Fibroblast of skin of scalp (primary cell): ENCODE measurements around the gene PAX7.
"Not testable (repeated sequence)": the region's sequence is repeated elsewhere in the genome, so short reads cannot be mapped to it uniquely, and the experiment has no call there.

Experiments used
- DNase-seq: peaks from one replicate; pipeline ENCODE4 v3.0.0-alpha.2; 2013

PAX7 gene

DNA sequence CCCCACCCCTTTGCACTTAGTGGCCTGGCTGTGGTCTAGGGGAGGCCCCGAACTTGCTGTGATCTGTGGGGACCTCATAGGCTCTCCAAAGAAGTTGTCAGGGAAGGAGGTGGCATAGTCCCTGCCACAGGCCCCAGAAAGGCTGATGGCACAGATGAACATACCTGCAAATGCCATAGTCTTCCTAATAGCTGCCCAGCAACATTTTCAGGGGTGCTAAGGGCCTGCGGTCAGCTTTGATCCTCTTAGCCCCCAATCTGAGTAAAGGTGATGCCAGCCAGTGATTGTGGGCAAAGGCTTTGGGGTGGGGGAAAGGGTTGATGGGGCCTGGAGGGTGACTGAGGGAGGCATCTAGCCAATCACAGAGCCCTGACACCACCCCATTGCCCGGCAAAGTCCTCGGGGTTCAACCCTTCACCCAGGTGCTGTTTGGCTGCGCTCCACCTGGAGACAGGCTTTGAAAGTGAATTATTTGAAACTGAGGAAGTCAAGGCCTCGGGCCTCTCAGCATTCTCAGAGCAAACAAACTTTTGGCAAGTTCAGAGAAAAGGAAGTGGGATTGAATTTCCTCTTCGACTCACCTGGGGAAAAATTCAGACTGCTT lies 35.8 kb downstream of the PAX7 start:
- DNase-seq, result no peak

GRCh38 chr1:18667333-18667732 lies 36.7 kb downstream of the PAX7 start:
- no peak for DNase-seq

DNA sequence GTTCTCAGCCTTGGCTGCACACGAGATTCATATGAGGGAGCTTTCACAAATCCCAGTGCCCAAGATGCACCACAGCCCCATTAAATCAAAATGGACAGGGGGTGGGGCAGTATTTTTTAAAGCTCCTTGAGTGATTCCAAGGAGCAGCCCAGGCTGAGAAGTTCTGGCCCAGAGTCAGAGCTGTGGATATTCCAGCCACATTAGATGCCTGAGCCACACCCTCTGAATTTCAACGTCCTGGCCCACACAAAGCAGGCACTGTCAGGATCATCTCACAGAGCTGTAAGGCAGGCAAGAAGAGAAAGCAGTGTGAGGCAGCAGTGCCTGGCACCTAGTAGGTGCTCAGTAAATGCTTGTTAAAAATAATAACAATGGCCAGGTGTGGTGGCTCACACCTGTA lies 37.4 kb downstream of the PAX7 start:
- DNase-seq, result no peak

DNA sequence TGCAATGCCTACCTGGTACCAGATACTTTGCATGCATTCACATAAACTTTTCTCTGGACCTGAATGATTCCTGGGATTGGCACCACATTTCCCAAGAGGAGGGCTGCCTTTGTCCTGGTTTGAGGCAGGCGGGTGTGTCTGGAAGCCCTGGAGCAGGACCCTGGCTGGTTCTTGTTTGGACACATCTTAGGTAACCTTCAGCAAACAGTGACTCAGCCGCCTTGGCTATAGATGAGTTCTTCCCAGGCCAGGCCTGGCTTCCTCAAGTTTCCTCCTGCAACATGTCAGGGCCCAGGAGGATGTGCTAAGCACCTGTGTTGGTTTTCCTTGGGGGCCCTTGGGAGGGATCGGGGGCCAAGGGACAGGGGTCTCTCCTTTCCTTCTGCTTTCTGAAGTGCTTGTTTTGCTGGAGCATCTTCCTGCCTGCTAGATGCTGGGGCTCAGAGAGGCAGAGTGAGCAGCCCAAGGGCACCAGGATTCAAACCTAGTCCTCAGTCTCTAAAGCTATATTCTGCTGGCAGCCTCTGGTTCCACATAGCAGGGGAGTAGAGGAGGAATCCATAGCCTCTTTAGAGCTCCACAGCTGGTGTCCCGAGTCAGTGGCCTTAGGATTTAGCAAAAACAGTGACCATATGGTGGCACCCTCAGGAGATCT lies 38.2 kb downstream of the PAX7 start:
- no peak for DNase-seq

- no peak for DNase-seq
Measured at GRCh38 chr1:18670121-18670867, 39.6 kb downstream of the PAX7 start.

GRCh38 chr1:18670868-18671225 lies 40.2 kb downstream of the PAX7 start:
- no peak for DNase-seq

- DNase-seq, result no peak
Measured at GRCh38 chr1:18673976-18674375, 43.3 kb downstream of the PAX7 start.

- peak; percentile 13 for DNase-seq
Measured at GRCh38 chr1:18676332-18676781, 45.7 kb downstream of the PAX7 start.

GRCh38 chr1:18681423-18681835 lies 50.8 kb downstream of the PAX7 start:
- peak; percentile 45 for DNase-seq

- DNase-seq, result no peak
Measured at GRCh38 chr1:18682375-18682774, 51.7 kb downstream of the PAX7 start.

- DNase-seq, result no peak
Measured at GRCh38 chr1:18684303-18684702, 53.7 kb downstream of the PAX7 start.

GRCh38 chr1:18686540-18686939 lies 55.9 kb downstream of the PAX7 start:
- no peak for DNase-seq

DNA sequence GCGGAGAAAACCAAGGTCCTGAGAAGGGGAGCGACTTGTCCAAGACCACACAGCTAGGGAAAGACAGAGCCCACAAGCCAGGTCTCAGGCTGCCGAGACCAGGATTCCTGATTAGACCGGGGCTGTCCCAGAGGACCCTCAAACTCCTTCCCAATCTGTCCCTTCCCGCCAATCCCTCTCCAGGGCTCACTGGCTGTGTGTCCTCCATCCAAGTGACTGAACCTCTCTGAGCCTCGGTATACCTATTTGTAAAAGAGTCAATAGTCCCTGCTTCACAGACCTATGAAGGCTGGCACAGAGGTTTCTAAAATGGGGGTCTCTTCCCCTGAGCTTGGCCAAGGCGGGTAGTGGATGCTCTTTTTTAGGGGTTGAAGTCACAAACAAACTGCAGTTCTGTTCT lies 56.6 kb downstream of the PAX7 start:
- DNase-seq, result no peak

- no peak for DNase-seq
Measured at GRCh38 chr1:18691648-18692047, 61.0 kb downstream of the PAX7 start.

DNA sequence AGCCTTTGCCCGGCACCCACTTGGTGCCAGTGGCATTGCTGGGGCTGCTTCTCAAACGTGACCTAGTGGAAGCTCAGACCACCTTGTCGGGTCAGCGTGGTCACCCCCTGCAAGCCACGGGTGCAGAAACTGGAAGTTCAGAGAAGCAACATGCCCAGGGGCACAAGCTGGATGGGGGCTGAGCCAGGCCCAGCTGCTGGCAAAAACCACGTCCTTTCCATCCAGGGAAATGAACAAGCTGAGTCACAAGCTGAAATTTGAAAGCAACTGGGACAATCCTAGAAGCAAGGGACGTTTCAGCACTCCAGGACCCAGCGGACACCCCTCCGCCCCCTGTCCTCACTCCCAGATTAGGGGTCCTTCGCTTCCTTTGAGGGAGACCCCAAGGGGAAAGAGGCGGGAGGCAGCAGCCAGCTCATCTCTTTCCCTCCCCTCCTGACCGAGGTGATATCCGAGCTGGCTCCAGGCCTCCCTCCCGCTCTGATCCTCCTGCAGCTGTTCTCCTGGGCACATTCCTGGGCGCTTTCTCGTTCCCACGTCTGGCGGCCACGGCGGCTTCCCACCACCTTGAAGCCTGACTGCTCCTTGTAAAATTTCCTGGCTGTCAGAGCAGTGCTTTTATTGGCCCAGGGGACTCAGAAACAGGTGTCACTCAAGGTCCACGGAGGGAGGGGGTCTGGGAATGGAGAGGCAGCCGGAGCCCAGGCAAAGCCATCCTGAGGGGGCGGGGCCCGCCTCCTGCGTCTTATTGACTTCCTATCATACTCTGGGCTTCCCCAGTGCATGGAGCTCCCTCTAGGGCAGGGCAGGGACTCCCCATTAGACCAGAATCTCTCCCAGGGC lies 62.8 kb downstream of the PAX7 start:
- no peak for DNase-seq

GRCh38 chr1:18694289-18694688 lies 63.6 kb downstream of the PAX7 start:
- not testable (repeated sequence) for DNase-seq

DNA sequence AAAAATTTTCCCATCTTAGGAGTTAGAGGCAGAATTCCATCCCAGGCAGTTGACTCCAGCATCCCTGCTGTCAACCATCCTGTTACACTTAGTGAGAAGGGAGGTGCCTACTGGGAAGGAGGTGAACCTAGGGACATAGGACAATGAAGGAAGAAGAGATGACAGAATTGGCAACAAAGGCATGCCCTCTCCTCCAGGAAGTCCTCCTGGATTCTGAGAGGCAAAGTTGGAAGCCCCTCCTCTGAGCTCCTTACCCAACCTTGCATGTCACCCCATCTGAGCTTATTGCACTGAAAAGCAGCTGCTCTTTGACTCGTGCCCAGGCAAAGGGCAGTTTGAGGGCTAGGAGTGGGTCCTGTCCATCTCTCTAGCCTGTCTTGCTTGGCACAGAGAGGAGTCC lies 66.9 kb downstream of the PAX7 start:
- DNase-seq, result no peak

GRCh38 chr1:18700530-18700929 lies 69.9 kb downstream of the PAX7 start:
- no peak for DNase-seq

GRCh38 chr1:18701183-18701582 lies 70.5 kb downstream of the PAX7 start:
- no peak for DNase-seq

DNA sequence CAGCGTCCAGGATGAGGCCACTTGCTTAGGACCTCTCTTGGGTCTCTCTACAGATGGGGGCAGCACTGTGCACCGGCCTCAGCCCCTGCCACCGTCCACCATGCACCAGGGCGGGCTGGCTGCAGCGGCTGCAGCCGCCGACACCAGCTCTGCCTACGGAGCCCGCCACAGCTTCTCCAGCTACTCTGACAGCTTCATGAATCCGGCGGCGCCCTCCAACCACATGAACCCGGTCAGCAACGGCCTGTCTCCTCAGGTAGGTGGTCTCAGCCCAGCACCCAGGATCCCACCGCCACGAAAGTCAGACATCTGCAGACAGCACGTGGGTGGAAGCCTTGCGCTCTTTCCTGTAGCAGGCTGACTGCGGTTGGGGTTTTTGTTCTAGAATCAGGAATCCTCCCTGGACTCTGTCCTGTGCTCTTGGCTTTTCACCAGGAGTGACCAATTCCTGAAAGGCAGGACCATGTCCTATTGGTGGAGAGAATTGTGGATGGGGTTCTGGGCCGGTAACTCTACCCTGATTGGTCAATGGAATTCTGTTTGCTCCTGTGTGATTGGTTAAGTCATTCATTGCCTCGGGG lies 72.5 kb downstream of the PAX7 start:
- no peak for DNase-seq

GRCh38 chr1:18705811-18706210 lies 75.2 kb downstream of the PAX7 start:
- DNase-seq, result no peak

DNA sequence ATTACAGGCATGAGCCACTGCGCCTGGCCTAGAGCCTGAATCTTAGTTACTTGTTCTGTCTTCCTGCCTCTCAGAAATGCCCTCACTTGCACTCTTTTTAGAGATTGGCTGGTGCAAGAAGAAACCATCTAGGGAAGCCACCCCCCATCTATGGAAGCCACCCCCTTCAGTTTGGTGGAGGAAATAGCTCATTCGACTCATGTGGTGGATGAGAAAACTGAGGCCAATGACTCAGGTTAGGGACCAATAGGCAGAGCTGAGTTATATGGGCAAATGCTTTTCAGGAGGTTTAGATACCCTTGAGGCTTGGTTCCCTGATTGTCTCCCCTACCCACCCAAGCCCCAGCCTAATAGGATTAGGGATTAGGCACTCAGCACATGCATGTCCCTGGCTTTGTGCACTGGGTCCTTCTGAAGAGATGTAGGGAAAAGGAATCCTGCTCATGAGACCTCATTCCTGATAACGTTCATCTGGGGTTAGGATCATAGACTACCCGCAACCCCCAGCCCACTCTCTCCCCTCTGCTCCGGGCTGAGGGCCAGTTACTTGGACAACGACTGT lies 77.1 kb downstream of the PAX7 start:
- DNase-seq, result no peak
